Activated T-cell treated with anti-CD3 and anti-CD28 coated beads for 48 hours (primary cell): Measurements from ENCODE around the gene KAT6B.
"Not testable (repeated sequence)": the region's sequence is repeated elsewhere in the genome, so short reads cannot be mapped to it uniquely, and the experiment has no call there.

ENCODE experiments used
- DNase-seq: peaks from one replicate; pipeline ENCODE4 v3.0.0-alpha.2; 2020; ENCODE audit warnings: low read depth

Gene KAT6B

DNA sequence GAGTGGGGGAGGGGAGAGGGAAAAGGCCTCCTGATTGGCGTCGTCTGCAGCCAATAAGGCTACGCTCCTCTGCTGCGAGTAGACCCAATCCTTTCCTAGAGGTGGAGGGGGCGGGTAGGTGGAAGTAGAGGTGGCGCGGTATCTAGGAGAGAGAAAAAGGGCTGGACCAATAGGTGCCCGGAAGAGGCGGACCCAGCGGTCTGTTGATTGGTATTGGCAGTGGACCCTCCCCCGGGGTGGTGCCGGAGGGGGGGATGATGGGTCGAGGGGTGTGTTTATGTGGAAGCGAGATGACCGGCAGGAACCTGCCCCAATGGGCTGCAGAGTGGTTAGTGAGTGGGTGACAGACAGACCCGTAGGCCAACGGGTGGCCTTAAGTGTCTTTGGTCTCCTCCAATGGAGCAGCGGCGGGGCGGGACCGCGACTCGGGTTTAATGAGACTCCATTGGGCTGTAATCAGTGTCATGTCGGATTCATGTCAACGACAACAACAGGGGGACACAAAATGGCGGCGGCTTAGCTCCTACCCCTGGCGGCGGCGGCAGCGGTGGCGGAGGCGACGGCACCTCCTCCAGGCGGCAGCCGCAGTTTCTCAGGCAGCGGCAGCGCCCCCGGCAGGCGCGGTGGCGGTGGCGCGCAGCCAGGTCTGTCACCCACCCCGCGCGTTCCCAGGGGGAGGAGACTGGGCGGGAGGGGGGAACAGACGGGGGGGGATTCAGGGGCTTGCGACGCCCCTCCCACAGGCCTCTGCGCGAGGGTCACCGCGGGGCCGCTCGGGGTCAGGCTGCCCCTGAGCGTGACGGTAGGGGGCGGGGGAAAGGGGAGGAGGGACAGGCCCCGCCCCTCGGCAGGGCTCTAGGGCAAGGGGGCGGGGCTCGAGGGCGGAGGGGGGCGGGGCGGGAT is at the start of gene KAT6B:
Gene KAT6B, plus strand, starts transcription at position 459 of the 903 bp plus-strand sequence. CDS start 16,258 bp downstream, outside the sequence.
- DNase-seq: peak; percentile 99

DNA sequence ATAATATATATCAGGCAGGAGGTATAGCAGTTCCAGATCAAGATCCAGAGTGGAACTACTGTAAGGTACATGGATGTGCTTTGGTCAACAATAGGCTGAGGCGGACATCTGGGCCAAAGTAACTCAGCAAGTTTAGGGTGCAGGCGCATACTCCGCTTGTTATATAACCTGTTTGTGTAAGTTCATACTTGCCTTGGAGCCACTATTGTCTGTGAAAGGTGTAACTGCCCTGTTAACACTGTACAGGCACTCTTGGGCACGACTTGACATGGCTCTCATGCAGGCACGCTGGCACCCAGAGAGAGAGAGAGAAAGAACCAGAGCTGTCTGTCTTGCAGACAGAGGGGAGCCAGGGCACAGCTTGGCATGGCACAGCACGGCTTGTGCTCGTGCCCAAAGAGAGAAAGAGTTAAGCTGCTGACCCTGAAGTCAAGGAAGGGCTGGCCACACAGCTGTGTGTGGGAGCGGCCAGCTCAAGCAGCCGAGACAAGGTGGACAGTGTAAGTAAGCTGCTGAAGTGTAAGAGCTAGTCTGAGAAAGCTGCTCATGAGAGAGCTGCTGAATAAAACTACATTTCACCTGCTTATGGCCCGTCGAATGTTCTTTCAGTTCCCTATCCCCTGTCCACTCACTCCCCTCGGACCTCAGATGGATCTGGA is 47.8 kb upstream of the KAT6B start:
- no peak for DNase-seq

- DNase-seq: not testable (repeated sequence)
Observed at GRCh38 chr10:74781870-74782269, 44.5 kb upstream of the KAT6B start.

DNA sequence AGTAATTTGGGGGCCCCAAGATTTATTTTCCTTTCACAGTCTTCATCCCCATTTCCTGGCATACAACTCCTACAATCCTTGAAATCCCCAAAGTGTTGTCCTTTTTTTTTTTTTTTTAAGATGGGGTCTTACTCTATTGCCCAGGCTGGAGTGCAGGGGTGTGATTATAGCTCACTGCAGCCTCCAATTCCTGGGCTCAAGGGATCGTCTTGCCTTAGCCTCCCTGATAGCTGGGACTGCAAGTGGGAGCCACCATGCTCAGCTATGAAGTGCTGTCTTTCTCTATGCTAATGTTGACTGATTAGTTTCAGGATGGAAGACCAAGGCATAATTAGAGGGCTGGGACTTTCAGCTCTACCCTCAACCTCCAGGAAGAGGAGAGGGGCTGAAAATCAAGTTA is 41.9 kb upstream of the KAT6B start:
- DNase-seq: no peak

- DNase-seq: no peak
Observed at GRCh38 chr10:74786126-74786525, 40.3 kb upstream of the KAT6B start.

- no peak for DNase-seq
Observed at GRCh38 chr10:74787457-74787856, 38.9 kb upstream of the KAT6B start.

DNA sequence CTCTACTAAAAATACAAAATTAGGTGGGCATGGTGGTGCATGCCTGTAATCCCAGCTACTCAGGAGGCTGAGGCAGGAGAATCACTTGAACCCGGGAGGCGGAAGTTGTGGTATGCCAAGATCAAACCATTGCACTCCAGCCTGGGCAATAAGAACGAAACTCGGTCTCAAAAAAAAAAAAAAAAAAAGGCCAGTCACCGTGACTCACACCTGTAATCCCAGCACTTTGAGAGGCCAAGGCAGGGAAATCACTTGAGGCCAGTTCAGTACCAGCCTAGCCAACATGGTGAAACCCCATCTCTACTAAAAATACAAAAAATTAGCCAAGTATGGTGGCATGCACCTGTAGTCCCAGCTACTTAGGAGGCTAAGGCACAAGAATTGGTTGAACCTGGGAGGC is 34.4 kb upstream of the KAT6B start:
- DNase-seq: not testable (repeated sequence)

DNA sequence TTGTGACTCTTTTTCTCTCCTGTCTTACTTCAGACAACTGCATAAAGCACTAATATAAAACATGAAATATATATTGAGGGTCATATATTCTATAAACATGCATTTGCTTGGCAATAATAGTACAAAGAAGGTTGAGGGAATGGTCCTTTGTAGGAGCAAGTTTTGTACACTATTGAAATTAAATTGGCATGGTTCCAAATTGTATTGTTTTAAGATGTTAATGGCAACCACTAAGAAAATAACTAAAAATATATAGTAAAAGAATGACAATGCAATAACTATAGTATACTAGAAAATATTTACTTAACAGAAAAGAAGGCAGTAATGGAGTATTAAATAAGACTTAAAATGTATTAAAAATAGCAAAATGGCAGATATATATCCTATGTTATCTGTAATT is 33.7 kb upstream of the KAT6B start:
- no peak for DNase-seq

GRCh38 chr10:74793240-74793639 is 33.2 kb upstream of the KAT6B start:
- DNase-seq: not testable (repeated sequence)

- no peak for DNase-seq
Observed at GRCh38 chr10:74794531-74794930, 31.9 kb upstream of the KAT6B start.

DNA sequence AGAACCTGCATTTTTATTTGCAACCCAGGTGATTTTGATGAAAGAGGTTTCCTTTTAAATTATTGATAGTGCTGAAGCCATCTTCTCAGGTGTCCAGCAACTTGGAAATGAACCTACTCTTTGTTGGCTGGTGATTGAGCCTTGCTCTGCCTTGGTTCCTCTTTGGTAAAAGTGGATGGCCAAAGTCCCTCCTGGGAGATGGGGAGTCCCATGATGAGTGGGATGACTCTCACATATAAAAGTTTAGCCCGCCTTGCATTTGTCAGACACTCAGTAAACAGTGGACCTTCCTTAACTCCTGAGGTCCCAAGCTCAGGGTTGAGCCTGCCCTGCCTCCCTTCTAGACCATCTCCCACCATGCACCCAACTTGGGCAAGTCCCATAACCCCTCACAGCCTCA is 28.9 kb upstream of the KAT6B start:
- no peak for DNase-seq

GRCh38 chr10:74799721-74800221 is 26.6 kb upstream of the KAT6B start:
- DNase-seq: peak; percentile 14

- no peak for DNase-seq
Observed at GRCh38 chr10:74801447-74801846, 25.0 kb upstream of the KAT6B start.

- no peak for DNase-seq
Observed at GRCh38 chr10:74808501-74808900, 17.9 kb upstream of the KAT6B start.

- DNase-seq: no peak
Observed at GRCh38 chr10:74810087-74810486, 16.3 kb upstream of the KAT6B start.

- no peak for DNase-seq
Observed at GRCh38 chr10:74813381-74814259, 12.8 kb upstream of the KAT6B start.

DNA sequence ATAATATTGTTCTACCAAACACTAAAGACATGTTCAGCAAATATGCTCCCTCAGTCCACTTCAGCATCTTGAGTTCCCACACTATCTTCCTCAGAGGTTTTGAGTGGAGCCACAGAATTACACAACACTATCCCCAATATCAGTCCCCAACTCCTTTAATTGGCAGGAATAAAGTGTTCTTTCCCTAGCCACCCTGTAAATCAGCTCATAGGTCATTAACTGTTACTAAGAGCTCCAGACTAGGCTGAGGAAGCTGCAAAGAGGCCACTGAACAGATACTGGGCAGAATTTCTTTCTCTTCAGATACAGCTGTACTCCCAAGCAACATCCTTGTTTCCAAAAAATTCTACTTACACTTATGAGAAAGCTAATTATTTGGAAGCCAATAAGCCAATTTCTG is 11.6 kb upstream of the KAT6B start:
- no peak for DNase-seq

- no peak for DNase-seq
Observed at GRCh38 chr10:74816824-74817498, 9.4 kb upstream of the KAT6B start.

DNA sequence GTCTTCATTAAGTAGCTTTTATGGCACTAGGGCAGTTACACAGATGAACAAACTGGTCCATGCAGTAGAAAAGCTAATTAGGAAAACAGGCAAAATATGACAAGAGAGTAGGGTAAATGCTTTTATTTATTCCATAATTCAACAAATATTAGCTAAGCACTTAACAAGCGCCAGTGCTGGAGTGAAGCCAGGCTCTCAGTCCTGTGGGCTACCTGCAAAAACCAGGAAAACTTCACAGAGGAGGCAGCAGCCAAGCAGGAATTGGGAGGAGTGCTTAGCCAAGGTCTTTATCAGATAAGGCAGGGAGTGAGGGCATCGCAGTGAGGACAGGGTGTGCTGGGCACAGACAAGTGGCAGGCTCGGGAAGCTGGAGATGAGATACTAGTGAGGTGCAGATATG is 4.9 kb upstream of the KAT6B start:
- DNase-seq: no peak

GRCh38 chr10:74822101-74822500 is 4.3 kb upstream of the KAT6B start:
- no peak for DNase-seq

DNA sequence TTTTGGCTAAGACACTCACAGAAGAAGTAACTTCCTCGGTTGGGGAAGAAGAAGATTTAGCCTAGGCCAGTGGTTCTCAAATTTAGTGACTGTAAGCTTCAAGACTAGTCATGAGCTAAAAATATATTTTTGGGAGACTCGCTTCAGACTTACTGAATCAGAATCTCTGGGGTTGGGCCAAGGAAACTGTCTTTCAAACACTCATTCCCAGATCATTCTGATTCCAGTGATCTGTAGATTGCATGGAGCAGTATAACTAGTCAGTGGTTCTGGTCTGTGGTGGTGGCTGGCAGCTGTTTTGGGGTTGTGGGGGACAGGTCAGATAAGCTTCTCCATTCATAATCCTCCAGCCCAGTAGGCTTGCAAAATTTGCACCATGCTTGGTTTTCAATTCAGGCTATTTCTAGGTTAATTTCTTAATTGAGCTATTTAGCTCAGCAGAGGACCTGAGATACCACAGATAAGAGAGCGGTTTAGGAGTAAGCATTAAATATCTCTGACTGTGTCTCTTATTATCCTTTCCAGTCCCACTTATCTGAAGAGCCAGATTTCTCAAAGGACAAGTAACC is 3.8 kb upstream of the KAT6B start:
- no peak for DNase-seq
